HFFc6 (cell line): ENCODE measurements around the gene PIK3R2. TPM values are rescaled to one million over a fixed set of nuclear protein-coding genes. Genes with fewer than 3 reads are reported as not detected.

Source experiments
- DNase-seq: peaks from one replicate; pipeline ENCODE4 v3.0.0-alpha.2; 2018
- H3K27ac Mint-ChIP-seq: 2 replicates; pipeline ENCODE4 v1.8.0; 2020; ENCODE audit warnings: mild to moderate bottlenecking, mixed read lengths
- H3K27me3 Mint-ChIP-seq: 2 replicates; pipeline ENCODE4 v1.8.0; 2021; ENCODE audit warnings: mild to moderate bottlenecking, moderate library complexity, mixed read lengths; ENCODE audit not compliant: insufficient read depth
- H3K36me3 Mint-ChIP-seq: 2 replicates; pipeline ENCODE4 v1.8.0; 2021; ENCODE audit warnings: low read depth, mixed read lengths
- H3K4me1 Mint-ChIP-seq: 2 replicates; pipeline ENCODE4 v1.8.0; 2020; ENCODE audit warnings: low read depth, mixed read lengths
- H3K4me3 Mint-ChIP-seq: 2 replicates; pipeline ENCODE4 v1.8.0; 2020; ENCODE audit warnings: mild to moderate bottlenecking, moderate library complexity, mixed read lengths
- H3K9me3 Mint-ChIP-seq: 2 replicates; pipeline ENCODE4 v1.8.0; 2020; ENCODE audit warnings: mild to moderate bottlenecking, mixed read lengths
- total RNA-seq, 6 experiments: library from RNA; stranded (reverse); fragmentation: NEBNext Ultra II Directional; extraction: Animal tissue kit (Norgen Biotek cat#: 25700); gene quantifications; 2 replicates in 1 of 6; 3 replicates in 5 of 6; pipeline ENCODE4 v1.2.3, GENCODE V29; 2021
- TF ChIP-seq, protein P1 (sequence below): fragments of 200-600 bp; sonication (generic); IDR thresholded peaks from 2 replicates; pipeline ENCODE4 v1.5.0; 2021; ENCODE audit warnings: antibody characterized with exemption, mild to moderate bottlenecking

The PIK3R2 gene
- total RNA-seq, 6 experiments from 2014 or later: 51.9 to 66.1 (median 56.0) TPM

DNA sequence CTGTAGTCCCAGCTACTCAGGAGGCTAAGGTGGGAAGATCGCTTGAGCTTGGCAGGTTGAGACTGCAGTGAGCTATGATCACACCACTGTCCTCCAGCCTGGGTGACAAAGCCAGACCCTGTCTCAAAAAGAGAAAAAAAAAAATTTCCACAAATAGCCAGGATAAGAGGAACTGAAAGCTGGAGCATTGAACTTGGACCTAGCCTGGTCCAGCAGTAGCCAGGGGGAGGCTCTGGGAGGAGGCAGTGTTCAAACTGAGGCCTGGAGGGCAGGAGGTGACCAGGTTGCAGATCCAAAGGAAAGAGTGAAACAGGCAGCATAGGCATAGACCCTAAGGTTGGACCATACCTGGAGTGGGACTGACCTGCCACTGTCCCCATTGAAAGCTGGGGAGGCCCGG, 26.9 kb upstream of the PIK3R2 start:
- Mint-ChIP-seq H3K4me3 (no peak overlapping the region), H3K36me3 (peaks cover 11% of the 10 kb centered on the region), H3K27ac (no peak overlapping the region), H3K27me3 (no peaks in the 10 kb centered on the region; the same call in 1 of the 2 replicates), H3K4me1 (peaks cover 6% of the 10 kb centered on the region; the same call in 1 of the 2 replicates), H3K9me3 (no peaks in the 10 kb centered on the region)
- TF ChIP-seq, protein P1, sequence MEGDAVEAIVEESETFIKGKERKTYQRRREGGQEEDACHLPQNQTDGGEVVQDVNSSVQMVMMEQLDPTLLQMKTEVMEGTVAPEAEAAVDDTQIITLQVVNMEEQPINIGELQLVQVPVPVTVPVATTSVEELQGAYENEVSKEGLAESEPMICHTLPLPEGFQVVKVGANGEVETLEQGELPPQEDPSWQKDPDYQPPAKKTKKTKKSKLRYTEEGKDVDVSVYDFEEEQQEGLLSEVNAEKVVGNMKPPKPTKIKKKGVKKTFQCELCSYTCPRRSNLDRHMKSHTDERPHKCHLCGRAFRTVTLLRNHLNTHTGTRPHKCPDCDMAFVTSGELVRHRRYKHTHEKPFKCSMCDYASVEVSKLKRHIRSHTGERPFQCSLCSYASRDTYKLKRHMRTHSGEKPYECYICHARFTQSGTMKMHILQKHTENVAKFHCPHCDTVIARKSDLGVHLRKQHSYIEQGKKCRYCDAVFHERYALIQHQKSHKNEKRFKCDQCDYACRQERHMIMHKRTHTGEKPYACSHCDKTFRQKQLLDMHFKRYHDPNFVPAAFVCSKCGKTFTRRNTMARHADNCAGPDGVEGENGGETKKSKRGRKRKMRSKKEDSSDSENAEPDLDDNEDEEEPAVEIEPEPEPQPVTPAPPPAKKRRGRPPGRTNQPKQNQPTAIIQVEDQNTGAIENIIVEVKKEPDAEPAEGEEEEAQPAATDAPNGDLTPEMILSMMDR: no peak
- no peak for DNase-seq

DNA sequence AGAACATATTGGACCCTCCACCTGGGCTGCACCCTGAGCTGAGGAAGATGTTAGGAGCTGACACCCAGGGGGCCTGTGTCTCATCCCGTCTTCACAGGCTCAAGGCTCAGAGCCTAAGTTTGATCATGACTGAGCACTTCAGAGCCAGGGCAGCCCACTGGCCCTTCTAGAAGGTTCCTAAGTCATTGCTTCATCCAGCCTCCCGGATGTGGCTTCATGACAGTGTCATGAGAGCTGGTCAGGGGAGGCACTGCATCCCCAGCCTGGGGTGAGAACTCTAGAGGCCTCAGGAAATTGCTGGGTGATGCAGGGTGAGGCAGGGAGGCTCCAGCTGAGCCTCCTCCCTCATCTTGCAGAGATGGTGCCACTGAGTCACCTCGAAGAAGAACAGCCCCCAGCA, 24.9 kb upstream of the PIK3R2 start:
- H3K27me3 Mint-ChIP-seq: no peaks in the 10 kb centered on the region; the same call in 1 of the 2 replicates
- H3K9me3 Mint-ChIP-seq: no peaks in the 10 kb centered on the region
- H3K4me3 Mint-ChIP-seq: no peak overlapping the region
- TF ChIP-seq, protein P1: no peak
- peak overlapping the region; percentile 45 for H3K27ac Mint-ChIP-seq
- DNase-seq: peak; percentile 32
- H3K36me3 Mint-ChIP-seq: peaks cover 17% of the 10 kb centered on the region
- H3K4me1 Mint-ChIP-seq: peaks cover 6% of the 10 kb centered on the region; the same call in 1 of the 2 replicates

DNA sequence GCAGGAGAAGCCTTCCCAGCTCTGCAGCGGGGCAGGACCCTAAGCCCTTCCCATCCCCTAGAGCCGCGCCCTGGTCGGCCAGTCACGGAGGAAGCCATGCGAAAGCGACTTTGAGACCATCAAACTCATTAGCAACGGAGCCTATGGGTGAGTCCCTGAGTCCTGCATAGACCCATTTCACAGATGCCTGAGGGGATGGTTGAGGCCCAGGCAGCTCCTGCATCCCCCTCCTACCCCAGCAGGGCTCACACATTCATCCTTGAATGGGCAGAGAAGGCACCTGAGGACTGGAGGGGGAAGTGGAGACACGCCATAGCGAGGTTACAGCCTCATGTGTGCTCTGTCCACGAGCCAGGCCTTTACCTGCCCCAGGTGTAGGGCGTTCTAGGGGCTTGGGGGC, 24.2 kb upstream of the PIK3R2 start:
- no peak for DNase-seq
- Mint-ChIP-seq H3K4me1 (peaks cover 6% of the 10 kb centered on the region; the same call in 1 of the 2 replicates), H3K4me3 (no peak overlapping the region), H3K9me3 (no peaks in the 10 kb centered on the region), H3K27ac (no peak overlapping the region), H3K27me3 (no peaks in the 10 kb centered on the region; the same call in 1 of the 2 replicates), H3K36me3 (peaks cover 17% of the 10 kb centered on the region)
- TF ChIP-seq, protein P1: no peak

DNA sequence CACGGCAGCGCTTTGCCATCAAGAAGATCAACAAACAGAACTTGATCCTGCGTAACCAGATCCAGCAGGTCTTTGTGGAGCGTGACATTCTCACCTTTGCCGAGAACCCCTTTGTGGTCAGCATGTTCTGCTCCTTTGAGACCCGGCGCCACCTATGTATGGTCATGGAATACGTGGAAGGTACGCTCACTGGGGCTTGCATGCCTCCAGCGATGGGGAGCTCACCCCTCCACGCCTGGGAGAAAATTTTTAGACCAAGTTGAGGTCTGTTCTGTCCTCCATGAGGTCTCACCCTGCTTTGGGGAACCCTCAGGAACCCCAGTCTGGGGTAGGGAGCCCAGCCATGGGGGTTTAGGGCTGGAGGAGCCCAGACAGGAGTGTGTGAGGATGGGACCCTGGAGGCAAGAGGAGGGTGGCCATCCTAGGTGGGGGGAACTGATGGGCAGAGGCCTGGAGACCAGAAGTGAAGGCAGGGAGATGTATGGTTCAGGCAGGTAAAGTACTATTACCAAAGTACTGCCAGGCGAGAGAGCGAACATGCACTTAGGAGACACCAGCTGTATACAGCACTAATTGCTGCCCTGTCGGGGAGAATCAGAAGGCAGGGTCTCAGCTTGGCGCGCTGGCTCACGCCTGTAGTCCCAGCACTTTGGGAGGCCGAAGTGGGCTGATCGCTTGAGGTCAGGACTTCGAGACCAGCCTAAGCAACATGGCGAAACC, 22.3 kb upstream of the PIK3R2 start:
- H3K4me3 Mint-ChIP-seq: no peak overlapping the region
- no peaks in the 10 kb centered on the region for H3K9me3 Mint-ChIP-seq
- H3K27ac Mint-ChIP-seq: no peak overlapping the region
- peaks cover 6% of the 10 kb centered on the region; the same call in 1 of the 2 replicates for H3K4me1 Mint-ChIP-seq
- no peaks in the 10 kb centered on the region; the same call in 1 of the 2 replicates for H3K27me3 Mint-ChIP-seq
- TF ChIP-seq, protein P1: no peak
- DNase-seq: no peak
- H3K36me3 Mint-ChIP-seq: peaks cover 26% of the 10 kb centered on the region

DNA sequence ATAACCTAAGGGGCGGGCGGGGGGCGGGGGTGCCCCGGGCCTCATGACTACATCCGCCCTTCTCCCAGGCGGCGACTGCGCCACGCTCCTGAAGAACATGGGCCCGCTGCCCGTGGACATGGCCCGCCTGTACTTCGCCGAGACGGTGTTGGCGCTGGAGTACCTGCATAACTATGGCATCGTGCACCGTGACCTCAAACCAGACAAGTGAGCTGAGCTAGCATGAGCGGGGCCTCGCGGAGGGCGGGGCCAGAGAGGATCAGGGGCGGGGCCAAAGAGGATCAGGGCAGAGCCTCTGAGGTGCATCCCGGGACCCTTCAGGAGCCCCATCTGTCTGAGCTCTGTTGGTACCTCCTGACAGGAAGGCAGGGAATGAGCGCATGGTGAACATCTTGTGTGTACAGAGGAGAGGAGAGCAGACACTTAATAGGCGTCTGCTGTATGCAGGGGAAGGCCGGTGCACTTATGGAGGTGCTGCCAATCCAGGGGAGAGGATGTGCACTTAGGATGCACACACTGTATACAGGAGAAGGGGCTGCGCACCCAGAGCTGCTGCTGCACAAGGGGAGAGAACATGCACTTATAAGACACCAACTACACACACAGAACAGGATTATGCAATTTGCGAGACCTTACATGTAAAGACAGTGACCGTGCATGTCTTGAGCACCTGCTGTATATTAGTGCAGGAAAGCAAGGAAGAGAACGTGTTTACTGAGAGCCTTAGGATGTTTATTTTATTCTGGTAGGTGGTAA, 20.9 kb upstream of the PIK3R2 start:
- Mint-ChIP-seq H3K4me1 (peaks cover 6% of the 10 kb centered on the region; the same call in 1 of the 2 replicates), H3K36me3 (peaks cover 23% of the 10 kb centered on the region), H3K9me3 (no peaks in the 10 kb centered on the region), H3K27me3 (no peaks in the 10 kb centered on the region; the same call in 1 of the 2 replicates), H3K4me3 (no peak overlapping the region), H3K27ac (no peak overlapping the region)
- no peak for DNase-seq
- TF ChIP-seq, protein P1: no peak
